Hepatocyte (in vitro differentiated cells): ENCODE data around the gene UBA5. TPM values are rescaled to one million over a fixed set of nuclear protein-coding genes. Genes with fewer than 3 reads are reported as not detected.

Experiments used
- DNase-seq: peaks from one replicate; pipeline ENCODE4 v3.0.0-alpha.2; 2016; ENCODE audit warnings: low spot score
- H2AFZ ChIP-seq: fragments of 200-600 bp; sonication (generic); 2 replicates; pipeline ENCODE4 v1.6.0; 2016; ENCODE audit warnings: antibody characterized with exemption, mild to moderate bottlenecking
- H3K27ac ChIP-seq: fragments of 200-600 bp; sonication (generic); 2 replicates; pipeline ENCODE4 v1.5.1; 2016; ENCODE audit warnings: mild to moderate bottlenecking
- H3K27me3 ChIP-seq: fragments of 200-600 bp; sonication (generic); 2 replicates; pipeline ENCODE4 v1.6.1; 2016
- H3K36me3 ChIP-seq: fragments of 200-600 bp; sonication (generic); replicated peaks from 2 replicates; pipeline ENCODE4 v1.5.1; 2016; ENCODE audit warnings: low read depth; ENCODE audit not compliant: insufficient read depth
- H3K4me1 ChIP-seq: fragments of 200-600 bp; sonication (generic); 2 replicates; pipeline ENCODE4 v1.5.1; 2016; ENCODE audit warnings: mild to moderate bottlenecking, moderate library complexity; ENCODE audit not compliant: insufficient read depth
- H3K4me2 ChIP-seq: fragments of 200-600 bp; sonication (generic); 2 replicates; pipeline ENCODE4 v1.6.0; 2016
- H3K4me3 ChIP-seq: fragments of 200-600 bp; sonication (generic); 2 replicates; pipeline ENCODE4 v1.5.1; 2016; ENCODE audit warnings: mild to moderate bottlenecking
- H3K79me2 ChIP-seq: fragments of 200-600 bp; sonication (generic); 2 replicates; pipeline ENCODE4 v1.6.0; 2017; ENCODE audit warnings: mild to moderate bottlenecking
- H3K9me2 ChIP-seq: fragments of 200-600 bp; sonication (generic); replicated peaks from 2 replicates; pipeline ENCODE4 v1.6.0; 2017; ENCODE audit warnings: mild to moderate bottlenecking; ENCODE audit not compliant: insufficient read depth
- H3K9me3 ChIP-seq: fragments of 200-600 bp; sonication (generic); 2 replicates; pipeline ENCODE4 v1.5.1; 2016; ENCODE audit warnings: low read depth, mild to moderate bottlenecking
- H4K20me1 ChIP-seq: fragments of 200-600 bp; sonication (generic); 2 replicates; pipeline ENCODE4 v1.6.0; 2016; ENCODE audit warnings: mild to moderate bottlenecking; ENCODE audit not compliant: insufficient read depth, poor library complexity, severe bottlenecking
- CTCF ChIP-seq: fragments of 200-600 bp; sonication (generic); IDR thresholded peaks from 2 replicates; pipeline ENCODE4 v1.5.1; 2016; ENCODE audit warnings: antibody characterized with exemption, mild to moderate bottlenecking; ENCODE audit not compliant: poor library complexity
- EZH2 ChIP-seq: fragments of 200-600 bp; sonication (generic); IDR thresholded peaks from 2 replicates; pipeline ENCODE4 v1.6.1; 2016; ENCODE audit warnings: antibody characterized with exemption, mild to moderate bottlenecking, borderline replicate concordance
- EZH2phosphoT487 ChIP-seq: fragments of 200-600 bp; sonication (generic); IDR thresholded peaks from one replicate; pipeline ENCODE4 v1.6.1; 2018; ENCODE audit warnings: antibody characterized with exemption, mild to moderate bottlenecking, low read depth, moderate library complexity; ENCODE audit not compliant: unreplicated experiment, severe bottlenecking
- WGBS: methylation state at CpG from one replicate; pipeline ENCODE4 v1.1.6; 2016; ENCODE audit warnings: low lambda C conversion rate; ENCODE audit errors: missing lambda C conversion rate; 5-methylcytosine and 5-hydroxymethylcytosine counted together
- polyA plus RNA-seq: library from polyadenylated mRNA; unstranded; fragments of >200 nt; fragmentation: Nextera tagmentation; extraction: Ambion mirVana; gene quantifications from 2 replicates; pipeline ENCODE4 v1.2.1, GENCODE V29; 2016
- total RNA-seq: library from RNA; depleted of rRNA; stranded (reverse); fragments of >200 nt; gene quantifications from 2 replicates; pipeline ENCODE4 v1.2.3, GENCODE V29; 2014

Gene UBA5
- total and polyA plus RNA-seq, 2 experiments from 2014 or later, result 26.9 to 42.4 TPM

- no peak for DNase-seq
- H3K9me2 ChIP-seq, result no peaks in the 10 kb centered on the region
- no peaks in the 10 kb centered on the region for H3K27me3 ChIP-seq
- no peaks in the 10 kb centered on the region for H3K4me1 ChIP-seq
- H2AFZ ChIP-seq, result no peak overlapping the region
- no peaks in the 10 kb centered on the region for H3K79me2 ChIP-seq
- no peak overlapping the region for H3K4me2 ChIP-seq
- H3K9me3 ChIP-seq, result no peaks in the 10 kb centered on the region
- no peaks in the 10 kb centered on the region for H4K20me1 ChIP-seq
- 100% methylated on average over 1 of the region's 1 CpG for WGBS
- no peaks in the 10 kb centered on the region for H3K36me3 ChIP-seq
- no peak overlapping the region for H3K27ac ChIP-seq
- no peak for TF ChIP-seq EZH2
- TF ChIP-seq EZH2phosphoT487, result no peak
- no peak for TF ChIP-seq CTCF
- H3K4me3 ChIP-seq, result no peak overlapping the region
Observed at GRCh38 chr3:132625613-132626012, 34.5 kb upstream of the UBA5 start.

- no peaks in the 10 kb centered on the region for H3K79me2 ChIP-seq
- H3K9me2 ChIP-seq, result no peaks in the 10 kb centered on the region
- 98% methylated on average over 6 of the region's 6 CpGs for whole genome bisulfite sequencing
- no peak overlapping the region for H3K4me2 ChIP-seq
- no peaks in the 10 kb centered on the region for H4K20me1 ChIP-seq
- no peaks in the 10 kb centered on the region for H3K4me1 ChIP-seq
- H2AFZ ChIP-seq, result no peak overlapping the region
- TF ChIP-seq CTCF (no peak), EZH2 (no peak), EZH2phosphoT487 (no peak)
- H3K27me3 ChIP-seq, result no peaks in the 10 kb centered on the region
- no peak overlapping the region for H3K27ac ChIP-seq
- no peaks in the 10 kb centered on the region for H3K36me3 ChIP-seq
- DNase-seq, result no peak
- no peak overlapping the region for H3K4me3 ChIP-seq
- H3K9me3 ChIP-seq, result no peaks in the 10 kb centered on the region
Observed at GRCh38 chr3:132626955-132627354, 33.2 kb upstream of the UBA5 start.

- H2AFZ ChIP-seq, result no peak overlapping the region
- H3K27ac ChIP-seq, result no peak overlapping the region
- WGBS, result 82% methylated on average over 2 of the region's 2 CpGs
- no peaks in the 10 kb centered on the region for H4K20me1 ChIP-seq
- TF ChIP-seq EZH2phosphoT487, result no peak
- no peaks in the 10 kb centered on the region for H3K4me1 ChIP-seq
- H3K4me2 ChIP-seq, result no peak overlapping the region
- no peaks in the 10 kb centered on the region for H3K9me2 ChIP-seq
- no peaks in the 10 kb centered on the region for H3K9me3 ChIP-seq
- H3K79me2 ChIP-seq, result no peaks in the 10 kb centered on the region
- no peak overlapping the region for H3K4me3 ChIP-seq
- no peaks in the 10 kb centered on the region for H3K27me3 ChIP-seq
- DNase-seq, result no peak
- no peaks in the 10 kb centered on the region for H3K36me3 ChIP-seq
Observed at GRCh38 chr3:132628157-132628556, 32.0 kb upstream of the UBA5 start.

GRCh38 chr3:132629928-132630327 lies 30.2 kb upstream of the UBA5 start:
- Histone ChIP-seq H3K79me2 (no peaks in the 10 kb centered on the region), H3K27ac (no peak overlapping the region), H3K9me3 (no peaks in the 10 kb centered on the region), H3K4me2 (no peak overlapping the region), H3K4me3 (no peak overlapping the region), H2AFZ (no peak overlapping the region), H3K36me3 (no peaks in the 10 kb centered on the region), H4K20me1 (no peaks in the 10 kb centered on the region), H3K9me2 (no peaks in the 10 kb centered on the region), H3K27me3 (no peaks in the 10 kb centered on the region), H3K4me1 (no peaks in the 10 kb centered on the region)
- 79% methylated on average over 1 of the region's 1 CpG for WGBS
- no peak for DNase-seq
- TF ChIP-seq EZH2 (no peak), CTCF (no peak), EZH2phosphoT487 (no peak)
